PC-3 (cell line): ENCODE data around the gene TRIM56. TPM values are rescaled to one million over a fixed set of nuclear protein-coding genes. Genes with fewer than 3 reads are reported as not detected.

ENCODE experiments used
- ATAC-seq: fragments of 200-7000 bp; cut with Tn5 transposase; 2 replicates; pipeline ENCODE4 v1.9.1; 2020; ENCODE audit warnings: mild to moderate bottlenecking, moderate library complexity
- BruUV-seq: library from RNA; stranded (reverse); fragments of 400-500 nt; replicated peaks from 2 replicates; lab custom pipeline; 2021; lab: Mats Ljungman, UMichigan
- CTCF ChIA-PET: fragments of 300-600 bp; sonication (Branson Sonifier 250); formaldehyde crosslinking; loops from one replicate; lab custom pipeline; 2022; ENCODE audit warnings: antibody characterized with exemption; lab: Charles Lee
- POLR2A ChIA-PET: fragments of 300-600 bp; sonication (Branson Sonifier 250); formaldehyde crosslinking; loops from one replicate; lab custom pipeline; 2022; ENCODE audit warnings: antibody characterized with exemption; ENCODE audit not compliant: unreplicated experiment; lab: Charles Lee
- DNase-seq: peaks from one replicate; pipeline ENCODE4 v3.0.0-alpha.2; 2015
- H2AFZ ChIP-seq: fragments of 300-600 bp; sonication (generic); 2 replicates; pipeline ENCODE4 v1.6.0; 2016; ENCODE audit warnings: antibody characterized with exemption, low read length
- H3F3A ChIP-seq: fragments of 300-600 bp; sonication (generic); one replicate; pipeline ENCODE4 v1.6.0; 2017; ENCODE audit warnings: antibody characterized with exemption, low read length, control low read depth, mild to moderate bottlenecking; ENCODE audit not compliant: unreplicated experiment
- H3K27ac ChIP-seq: fragments of 300-600 bp; sonication (generic); 2 replicates; pipeline ENCODE4 v1.5.1; 2016; ENCODE audit warnings: mild to moderate bottlenecking, low read length
- H3K27me3 ChIP-seq: fragments of 300-600 bp; sonication (generic); 2 replicates; pipeline ENCODE4 v1.6.1; 2016; ENCODE audit warnings: low read length, mixed read lengths
- H3K36me3 ChIP-seq: fragments of 300-600 bp; sonication (generic); 2 replicates; pipeline ENCODE4 v1.6.1; 2016; ENCODE audit warnings: low read depth, mixed run types, low read length, mixed read lengths
- H3K4me1 ChIP-seq: fragments of 300-600 bp; sonication (generic); 2 replicates; pipeline ENCODE4 v1.5.1; 2016; ENCODE audit warnings: low read length; ENCODE audit not compliant: insufficient read depth
- H3K4me2 ChIP-seq: fragments of 300-600 bp; sonication (generic); 2 replicates; pipeline ENCODE4 v1.6.0; 2016; ENCODE audit warnings: low read length
- H3K4me3 ChIP-seq: fragments of 300-600 bp; sonication (generic); 2 replicates; pipeline ENCODE4 v1.5.1; 2016; ENCODE audit warnings: mild to moderate bottlenecking, low read length, mixed read lengths
- H3K79me2 ChIP-seq: fragments of 300-600 bp; sonication (generic); 2 replicates; pipeline ENCODE4 v1.6.1; 2017; ENCODE audit warnings: low read length, mixed read lengths
- H3K9ac ChIP-seq: fragments of 300-600 bp; sonication (generic); 2 replicates; pipeline ENCODE4 v1.6.0; 2016; ENCODE audit warnings: mild to moderate bottlenecking, low read length
- H3K9me2 ChIP-seq: fragments of 300-600 bp; sonication (generic); replicated peaks from 2 replicates; pipeline ENCODE4 v1.6.1; 2016; ENCODE audit warnings: mixed run types, low read length, mixed read lengths
- H3K9me3 ChIP-seq: fragments of 300-600 bp; sonication (generic); 2 replicates; pipeline ENCODE4 v1.6.1; 2016; ENCODE audit warnings: low read length, mixed read lengths
- H4K20me1 ChIP-seq: fragments of 300-600 bp; sonication (generic); 2 replicates; pipeline ENCODE4 v1.6.1; 2016; ENCODE audit warnings: low read length, mixed read lengths
- CTCF ChIP-seq: fragments of 300-600 bp; sonication (generic); conservative IDR thresholded peaks from 2 replicates; pipeline ENCODE4 v1.5.1; 2017; ENCODE audit warnings: antibody characterized with exemption, low read depth, mild to moderate bottlenecking, low read length
- EZH2 ChIP-seq: fragments of 300-600 bp; sonication (generic); IDR thresholded peaks from one replicate; pipeline ENCODE4 v1.6.1; 2017; ENCODE audit warnings: antibody characterized with exemption, mild to moderate bottlenecking, low read length; ENCODE audit not compliant: unreplicated experiment
- EZH2phosphoT487 ChIP-seq: fragments of 300-600 bp; sonication (generic); IDR thresholded peaks from 2 replicates; pipeline ENCODE4 v1.6.1; 2018; ENCODE audit warnings: mild to moderate bottlenecking, antibody characterized with exemption, low read length, borderline replicate concordance
- intact Hi-C: fragments of 100-400 bp; cut with micrococcal nuclease; formaldehyde crosslinking; loops from 2 replicates; pipeline ENCODE4 v1.9.0; 2023
- total RNA-seq: library from RNA; depleted of rRNA; stranded (reverse); fragments of >200 nt; gene quantifications from 2 replicates; pipeline ENCODE4 v1.2.3, GENCODE V29; 2014

The TRIM56 gene
- total RNA-seq, 1 experiment from 2014 or later, result 10.6 TPM

- ChIA-PET POLR2A (no interaction called here), CTCF (interaction anchor here (0.5 to 1.0 kb wide), 5 partner anchors 13 to 231 kb away, joined by 3 to 6 read pairs (median 3); partner anchors contain the start of gene UFSP1)
- no peaks in the 10 kb centered on the region for H3K9me3 ChIP-seq
- intact Hi-C loops, result loop anchor here (1.0 kb wide), 2 partner anchors 61 to 180 kb away; no protein-coding TSS in a partner anchor
- no peaks in the 10 kb centered on the region for H3K27me3 ChIP-seq
- H3K36me3 ChIP-seq, result no peaks in the 10 kb centered on the region
- peaks cover 3% of the 10 kb centered on the region; the same call in 1 of the 2 replicates for H3K4me1 ChIP-seq
- no peaks in the 10 kb centered on the region for H3K9me2 ChIP-seq
- DNase-seq (peak; percentile 90), ATAC-seq (peak; percentile 99)
- H2AFZ ChIP-seq, result no peak overlapping the region
- H3K9ac ChIP-seq, result no peak overlapping the region
- no peaks in the 10 kb centered on the region for H3F3A ChIP-seq
- BruUV-seq, result no TSS peak
- H4K20me1 ChIP-seq, result no peaks in the 10 kb centered on the region
- H3K27ac ChIP-seq, result no peak overlapping the region
- H3K4me2 ChIP-seq, result peak overlapping the region; percentile 22; the same call in 1 of the 2 replicates
- no peak overlapping the region for H3K4me3 ChIP-seq
- H3K79me2 ChIP-seq, result no peaks in the 10 kb centered on the region
- peak; percentile 95 for TF ChIP-seq CTCF
- no peak for TF ChIP-seq EZH2
Measured at GRCh38 chr7:101077303-101078086, 7.8 kb upstream of the TRIM56 start.

DNA sequence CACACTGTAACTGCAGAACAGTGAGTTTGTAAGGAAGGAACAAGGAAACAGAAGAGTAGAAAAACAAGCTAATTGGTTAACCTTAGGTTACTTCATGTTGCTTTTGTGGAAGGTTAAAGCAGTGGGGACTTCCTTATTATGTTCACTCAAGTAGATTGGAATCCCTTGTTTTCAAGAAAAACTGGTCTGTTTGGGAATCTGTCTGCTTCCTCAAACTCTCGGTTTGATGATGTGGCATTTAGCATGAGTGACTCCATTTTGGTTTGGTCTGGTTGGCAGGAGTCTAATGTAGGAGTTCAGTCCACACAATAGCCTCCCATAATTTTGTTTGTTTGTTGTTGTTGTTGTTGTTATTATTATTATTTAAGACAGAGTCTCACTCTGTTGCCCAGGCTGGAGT is 3.8 kb upstream of the TRIM56 start:
- Histone ChIP-seq H3K4me2 (no peak overlapping the region), H3K9me2 (no peaks in the 10 kb centered on the region), H3K9ac (no peak overlapping the region), H3K27ac (no peak overlapping the region), H4K20me1 (no peaks in the 10 kb centered on the region), H2AFZ (no peak overlapping the region), H3K9me3 (no peaks in the 10 kb centered on the region), H3K27me3 (no peaks in the 10 kb centered on the region), H3K4me3 (no peak overlapping the region), H3K79me2 (peaks cover 7% of the 10 kb centered on the region), H3F3A (no peaks in the 10 kb centered on the region), H3K4me1 (peaks cover 16% of the 10 kb centered on the region), H3K36me3 (no peaks in the 10 kb centered on the region)
- ChIA-PET CTCF (no interaction called here), POLR2A (no interaction called here)
- intact Hi-C loops, result no loop called here
- TF ChIP-seq CTCF (no peak), EZH2phosphoT487 (no peak), EZH2 (no peak)
- no TSS peak for BruUV-seq
- no peak for DNase-seq
- no peak for ATAC-seq

DNA sequence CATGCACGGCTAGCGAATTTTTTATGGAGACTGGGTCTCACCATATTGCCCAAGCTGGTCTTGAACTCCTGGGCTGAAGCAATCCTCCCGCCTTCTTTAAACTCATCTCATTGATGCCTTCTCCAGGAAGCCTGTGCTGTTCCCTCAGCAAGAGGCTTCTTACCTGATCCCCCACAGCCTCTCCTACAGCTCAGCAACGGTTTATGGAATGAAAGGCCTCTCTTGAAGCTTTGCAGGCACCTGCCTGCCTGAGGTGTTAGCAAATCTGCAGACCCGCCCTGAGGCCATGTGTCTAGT is 468 bp upstream of the TRIM56 start:
- intact Hi-C loops, result loop anchor here (1.0 to 2.0 kb wide), 2 partner anchors 37 to 54 kb away; no protein-coding TSS in a partner anchor
- Histone ChIP-seq H3K4me1 (peaks cover 23% of the 10 kb centered on the region), H3K9ac (0 out of 2 replicates have a peak overlapping the region, but pooled peaks have one; percentile 88), H3K27me3 (no peaks in the 10 kb centered on the region), H3K79me2 (peaks cover 38% of the 10 kb centered on the region), H4K20me1 (no peaks in the 10 kb centered on the region), H3K27ac (peak overlapping the region; percentile 95), H3K9me2 (no peaks in the 10 kb centered on the region), H3K4me3 (peak overlapping the region; percentile 84; the same call in 1 of the 2 replicates), H3K36me3 (no peaks in the 10 kb centered on the region; the same call in 1 of the 2 replicates), H3F3A (no peaks in the 10 kb centered on the region), H3K9me3 (no peaks in the 10 kb centered on the region), H2AFZ (peak overlapping the region; percentile 86; the same call in 1 of the 2 replicates), H3K4me2 (peak overlapping the region; percentile 90)
- DNase-seq, result no peak
- no peak for ATAC-seq
- ChIA-PET CTCF (interaction anchor here (0.7 to 1.0 kb wide), 6 partner anchors 10 to 499 kb away, joined by 3 to 11 read pairs (median 4); partner anchors contain the start of genes FBXO24 and LRCH4), POLR2A (interaction anchor here (0.6 to 1.0 kb wide), 8 partner anchors 12 to 1318 kb away, joined by 3 to 17 read pairs (median 5); no protein-coding TSS in a partner anchor)
- no TSS peak for BruUV-seq
- TF ChIP-seq EZH2, result no peak
- no peak for TF ChIP-seq CTCF
- TF ChIP-seq EZH2phosphoT487, result no peak
